ENCODE results near the gene ZNF333.
"Not testable (repeated sequence)": the region's sequence is repeated elsewhere in the genome, so short reads cannot be mapped to it uniquely, and the experiment has no call there.

The ZNF333 gene

DNA sequence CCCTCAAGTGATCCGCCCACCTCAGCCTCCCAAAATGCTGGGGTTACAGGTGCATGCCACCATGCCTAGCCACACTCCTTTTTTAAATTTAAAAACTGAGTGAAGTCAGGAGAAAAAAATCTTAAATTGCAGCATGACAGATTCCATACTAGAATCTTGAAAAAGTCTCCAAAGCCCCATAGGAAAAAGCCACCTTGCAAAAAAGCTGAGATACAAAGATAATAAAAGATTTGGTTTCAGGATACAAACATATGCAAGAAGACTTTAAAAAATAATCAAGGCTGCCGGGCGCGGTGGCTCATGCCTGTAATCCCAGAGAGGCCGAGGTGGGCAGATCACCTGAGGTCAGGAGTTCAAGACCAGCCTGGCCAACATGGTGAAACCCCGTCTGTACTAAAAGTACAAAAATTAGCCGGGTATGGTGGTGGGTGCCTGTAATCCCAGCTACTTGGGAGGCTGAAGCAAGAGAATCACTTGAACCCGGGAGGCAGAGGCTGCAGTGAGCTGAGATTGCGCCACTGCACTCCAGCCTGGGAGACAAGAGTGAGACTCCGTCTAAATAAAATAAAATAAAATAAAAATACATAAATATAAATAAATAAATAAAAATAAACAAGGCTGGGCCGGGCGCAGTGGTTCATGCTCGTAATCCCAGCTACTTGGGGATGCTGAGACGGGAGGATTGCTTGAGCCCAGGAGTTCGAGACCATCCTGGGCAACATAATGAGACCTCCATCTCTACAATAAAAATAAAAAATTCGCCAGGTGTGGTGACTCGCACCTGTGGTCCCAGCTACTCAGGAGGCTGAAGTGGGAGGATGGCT lies 92.1 kb downstream of the ZNF333 start:
- H3K9ac ChIP-seq (ENCODE audit: low read depth, low read length); H3K36me3 ChIP-seq (ENCODE audit: insufficient read depth, low read length); H3K4me2 ChIP-seq (ENCODE audit: low read length); H3K4me1 ChIP-seq (ENCODE audit: control insufficient read depth, insufficient read depth, low read length); H3K27me3 ChIP-seq (ENCODE audit: control insufficient read depth, insufficient read depth, low read length); H3K4me3 ChIP-seq (ENCODE audit: low read length); H3K9me3 ChIP-seq (replicated peaks; ENCODE audit: low read length): not testable (repeated sequence)

- Histone ChIP-seq H3K4me2 (ENCODE audit: low read length) (no peak overlapping the region), H3K4me3 (ENCODE audit: low read length) (no peak overlapping the region), H3K36me3 (ENCODE audit: insufficient read depth, low read length) (no peaks in the 10 kb centered on the region), H3K9me3 (replicated peaks; ENCODE audit: low read length) (no peaks in the 10 kb centered on the region), H3K27me3 (ENCODE audit: control insufficient read depth, insufficient read depth, low read length) (no peaks in the 10 kb centered on the region), H3K4me1 (ENCODE audit: control insufficient read depth, insufficient read depth, low read length) (peaks cover 7% of the 10 kb centered on the region), H3K9ac (ENCODE audit: low read depth, low read length) (no peak overlapping the region)
Observed at GRCh38 chr19:14782626-14783409, 93.0 kb downstream of the ZNF333 start.
